ENCODE measurements around the gene STRIT1.

- TF ChIP-seq CTCF (conservative IDR thresholded peaks at IDR 0.05; ENCODE audit: low read length) (no peak), EZH2phosphoT487 (IDR thresholded peaks at IDR 0.05; ENCODE audit: borderline replicate concordance) (no peak)
These were observed 19.3 kb upstream of the STRIT1 start for GRCh38 chr3:155312781-155313180.

Measured in Loucy (cell line).